Caco-2 (cell line): Measurements from ENCODE around the gene PGBD5. TPM values are rescaled to one million over a fixed set of nuclear protein-coding genes. Genes with fewer than 3 reads are reported as not detected.

Experiments used
- BruUV-seq: library from RNA; stranded (reverse); fragments of 400-500 nt; replicated peaks from 2 replicates; lab custom pipeline; 2021; lab: Mats Ljungman, UMichigan
- CTCF ChIA-PET: fragments of 300-600 bp; sonication (Branson Sonifier 250); formaldehyde crosslinking; loops from one replicate; lab custom pipeline; 2022; ENCODE audit warnings: antibody characterized with exemption; lab: Charles Lee
- POLR2A ChIA-PET: fragments of 300-600 bp; sonication (Branson Sonifier 250); formaldehyde crosslinking; loops from one replicate; lab custom pipeline; 2022; ENCODE audit warnings: antibody characterized with exemption; lab: Charles Lee
- DNase-seq, 2 experiments: peaks; one replicate each; pipeline versions ENCODE4 v3.0.0 to v3.0.0-alpha.2; 2020 to 2022
- H3K27me3 ChIP-seq: replicated peaks from 2 replicates; pipeline ENCODE4 v1.6.0; 2011; ENCODE audit warnings: low read length; ENCODE audit not compliant: control insufficient read depth, insufficient read depth
- H3K36me3 ChIP-seq: 2 replicates; pipeline ENCODE4 v1.5.1; 2011; ENCODE audit warnings: low read length; ENCODE audit not compliant: control insufficient read depth, insufficient read depth
- H3K4me1 ChIP-seq: fragments of 250-450 bp; sonication (Bioruptor Pico); 2 replicates; pipeline ENCODE4 v1.5.1; 2020; ENCODE audit warnings: mild to moderate bottlenecking
- H3K4me3 ChIP-seq: 2 replicates; pipeline ENCODE4 v1.5.1; 2011; ENCODE audit warnings: low read depth, mild to moderate bottlenecking, control low read depth, low read length
- H3K9me3 ChIP-seq: fragments of 250-450 bp; sonication (Bioruptor Pico); 2 replicates; pipeline ENCODE4 v1.5.1; 2020; ENCODE audit warnings: mild to moderate bottlenecking, moderate library complexity
- H3K27ac Mint-ChIP-seq: one replicate; pipeline ENCODE4 v1.8.0; 2022; ENCODE audit warnings: mixed read lengths; ENCODE audit not compliant: unreplicated experiment
- H3K27me3 Mint-ChIP-seq: one replicate; pipeline ENCODE4 v1.8.0; 2022; ENCODE audit warnings: mixed read lengths; ENCODE audit not compliant: insufficient read depth, unreplicated experiment
- H3K36me3 Mint-ChIP-seq: one replicate; pipeline ENCODE4 v1.8.0; 2022; ENCODE audit warnings: mild to moderate bottlenecking, mixed read lengths; ENCODE audit not compliant: insufficient read depth, unreplicated experiment
- H3K4me1 Mint-ChIP-seq: one replicate; pipeline ENCODE4 v1.8.0; 2022; ENCODE audit warnings: low read depth, mixed read lengths; ENCODE audit not compliant: unreplicated experiment
- H3K4me3 Mint-ChIP-seq: one replicate; pipeline ENCODE4 v1.8.0; 2022; ENCODE audit warnings: mild to moderate bottlenecking, moderate library complexity, mixed read lengths; ENCODE audit not compliant: unreplicated experiment
- H3K9me3 Mint-ChIP-seq: one replicate; pipeline ENCODE4 v1.8.0; 2022; ENCODE audit warnings: mixed read lengths; ENCODE audit not compliant: unreplicated experiment
- intact Hi-C: fragments of 100-400 bp; cut with micrococcal nuclease; formaldehyde crosslinking; loops from one replicate; pipeline ENCODE4 v1.10.0; 2022; ENCODE audit not compliant: unreplicated experiment
- total RNA-seq: library from RNA; stranded (reverse); gene quantifications from 2 replicates; pipeline ENCODE4 v1.2.3, GENCODE V29; 2022
- TF ChIP-seq, protein P1 (sequence below), 2 experiments: fragments of 200-600 bp in 1 of 2; IDR thresholded peaks; 1 replicate in 1 of 2; 2 replicates in 1 of 2; pipeline versions ENCODE4 v1.5.1 to v1.8.0; 2011 to 2022; ENCODE audit warnings: antibody characterized with exemption in 1 of 2, control low read depth in 1 of 2, inconsistent platforms in 1 of 2, low read depth in 1 of 2, low read length in 1 of 2, mild to moderate bottlenecking in 1 of 2, moderate library complexity in 1 of 2; ENCODE audit not compliant: insufficient read depth in 1 of 2, severe bottlenecking in 1 of 2, unreplicated experiment in 1 of 2

The PGBD5 gene
- total RNA-seq, 1 experiment from 2014 or later = 2.4 TPM

DNA sequence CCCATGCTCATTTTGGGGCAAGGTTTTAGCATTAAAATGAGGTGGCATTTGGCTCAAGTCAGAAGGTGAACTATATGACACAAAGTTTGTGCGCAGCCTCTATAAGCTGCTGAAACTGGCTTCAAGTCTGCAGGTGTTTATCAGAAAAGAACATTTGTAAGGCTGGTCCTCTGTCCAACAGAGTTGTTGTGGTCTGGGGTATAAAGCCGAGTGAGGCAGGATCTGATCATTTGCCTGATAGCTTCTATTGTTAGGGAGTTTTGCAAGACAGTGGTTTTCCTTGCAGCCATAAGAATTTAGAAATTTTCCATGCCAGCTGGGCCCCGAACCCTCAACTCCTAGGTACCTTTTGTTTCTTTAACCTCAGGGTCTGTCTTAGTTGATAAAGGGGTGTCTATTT, 130.8 kb downstream of the PGBD5 start:
- CTCF ChIA-PET = no interaction called here
- BruUV-seq = no TSS peak

DNA sequence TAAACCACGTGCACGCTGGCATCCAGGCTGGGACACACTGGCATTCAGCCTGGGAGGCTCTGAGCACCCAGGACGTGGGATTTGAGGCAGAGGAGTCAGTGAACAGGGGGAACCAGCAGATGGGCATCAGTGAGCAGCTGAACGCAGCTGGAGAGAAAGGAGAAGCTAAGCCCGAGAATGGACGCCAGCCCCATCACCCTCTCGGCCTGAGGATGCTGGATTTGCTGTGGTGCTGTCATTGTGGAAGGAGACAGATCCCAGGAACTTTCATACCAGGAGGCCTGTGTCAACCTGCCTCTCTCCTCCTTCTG, 132.8 kb downstream of the PGBD5 start:
- BruUV-seq = no TSS peak
- CTCF ChIA-PET = no interaction called here
- Mint-ChIP-seq H3K4me3 (no peak overlapping the region), H3K27ac (no peak overlapping the region), H3K36me3 (no peaks in the 10 kb centered on the region), H3K9me3 (no peaks in the 10 kb centered on the region), H3K4me1 (no peaks in the 10 kb centered on the region), H3K27me3 (peaks cover 4% of the 10 kb centered on the region)
- H3K36me3 ChIP-seq = no peaks in the 10 kb centered on the region
- H3K4me1 ChIP-seq = no peaks in the 10 kb centered on the region
- POLR2A ChIA-PET = no interaction called here
- no peak for DNase-seq
- TF ChIP-seq, protein P1, sequence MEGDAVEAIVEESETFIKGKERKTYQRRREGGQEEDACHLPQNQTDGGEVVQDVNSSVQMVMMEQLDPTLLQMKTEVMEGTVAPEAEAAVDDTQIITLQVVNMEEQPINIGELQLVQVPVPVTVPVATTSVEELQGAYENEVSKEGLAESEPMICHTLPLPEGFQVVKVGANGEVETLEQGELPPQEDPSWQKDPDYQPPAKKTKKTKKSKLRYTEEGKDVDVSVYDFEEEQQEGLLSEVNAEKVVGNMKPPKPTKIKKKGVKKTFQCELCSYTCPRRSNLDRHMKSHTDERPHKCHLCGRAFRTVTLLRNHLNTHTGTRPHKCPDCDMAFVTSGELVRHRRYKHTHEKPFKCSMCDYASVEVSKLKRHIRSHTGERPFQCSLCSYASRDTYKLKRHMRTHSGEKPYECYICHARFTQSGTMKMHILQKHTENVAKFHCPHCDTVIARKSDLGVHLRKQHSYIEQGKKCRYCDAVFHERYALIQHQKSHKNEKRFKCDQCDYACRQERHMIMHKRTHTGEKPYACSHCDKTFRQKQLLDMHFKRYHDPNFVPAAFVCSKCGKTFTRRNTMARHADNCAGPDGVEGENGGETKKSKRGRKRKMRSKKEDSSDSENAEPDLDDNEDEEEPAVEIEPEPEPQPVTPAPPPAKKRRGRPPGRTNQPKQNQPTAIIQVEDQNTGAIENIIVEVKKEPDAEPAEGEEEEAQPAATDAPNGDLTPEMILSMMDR (IDR thresholded peaks at IDR 0.05; ENCODE audit: insufficient read depth in 1 of 2, low read depth in 1 of 2, low read length in 1 of 2, severe bottlenecking in 1 of 2, unreplicated experiment in 1 of 2) = no peak
- intact Hi-C loops = no loop called here
- no peaks in the 10 kb centered on the region for H3K27me3 ChIP-seq
- H3K9me3 ChIP-seq = no peaks in the 10 kb centered on the region
- no peak overlapping the region for H3K4me3 ChIP-seq

More for the DNA sequence above, 130.8 kb downstream of the PGBD5 start:
- H3K27me3 ChIP-seq = no peaks in the 10 kb centered on the region
- no peak for DNase-seq
- Mint-ChIP-seq H3K4me3 (no peak overlapping the region), H3K9me3 (no peaks in the 10 kb centered on the region), H3K27ac (no peak overlapping the region), H3K36me3 (no peaks in the 10 kb centered on the region), H3K27me3 (peaks cover 4% of the 10 kb centered on the region), H3K4me1 (peaks cover 12% of the 10 kb centered on the region)
- TF ChIP-seq, protein P1 (IDR thresholded peaks at IDR 0.05; ENCODE audit: insufficient read depth in 1 of 2, low read depth in 1 of 2, low read length in 1 of 2, severe bottlenecking in 1 of 2, unreplicated experiment in 1 of 2) = no peak
- H3K9me3 ChIP-seq = no peaks in the 10 kb centered on the region
- POLR2A ChIA-PET = no interaction called here
- H3K36me3 ChIP-seq = no peaks in the 10 kb centered on the region
- intact Hi-C loops = no loop called here
- no peak overlapping the region for H3K4me3 ChIP-seq
- H3K4me1 ChIP-seq = peaks cover 10% of the 10 kb centered on the region

DNA sequence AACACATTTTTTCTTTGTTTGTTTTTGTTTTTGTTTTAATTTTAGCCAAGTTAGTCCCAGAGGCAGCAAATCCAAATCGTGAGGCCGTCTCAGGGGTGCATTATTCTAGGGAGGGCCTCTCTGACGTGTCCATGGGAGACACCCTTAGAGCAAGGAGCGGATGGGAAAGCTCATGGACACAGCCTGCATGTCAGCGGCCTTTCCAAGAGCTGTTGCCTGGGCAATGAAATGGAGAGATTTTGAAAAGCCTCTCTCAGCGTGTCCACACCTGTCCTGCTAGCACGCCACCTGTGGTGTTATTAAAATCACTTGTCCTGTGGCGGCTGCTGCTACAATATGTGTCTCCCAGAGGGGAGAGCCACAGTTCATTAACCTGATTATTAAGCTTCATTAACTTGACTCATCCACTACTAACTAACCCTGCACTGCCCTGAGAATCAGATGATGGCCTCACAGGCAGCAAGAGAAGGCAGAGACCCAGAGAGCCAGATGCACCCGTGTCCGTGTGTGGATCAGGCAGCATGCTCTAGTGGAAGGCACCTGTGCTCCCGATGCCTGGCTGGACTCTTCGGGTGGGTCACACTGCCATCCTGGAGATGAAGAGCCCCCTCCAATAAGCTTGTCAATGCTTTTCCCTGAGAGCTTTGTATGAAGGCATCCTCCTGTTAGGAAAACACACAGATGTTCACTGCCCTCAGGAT, 133.3 kb downstream of the PGBD5 start:
- Mint-ChIP-seq H3K27me3 (peaks cover 4% of the 10 kb centered on the region), H3K9me3 (no peaks in the 10 kb centered on the region), H3K4me1 (no peaks in the 10 kb centered on the region), H3K27ac (no peak overlapping the region), H3K36me3 (no peaks in the 10 kb centered on the region), H3K4me3 (no peak overlapping the region)
- CTCF ChIA-PET = no interaction called here
- H3K9me3 ChIP-seq = no peaks in the 10 kb centered on the region
- no peak for DNase-seq
- no peak overlapping the region for H3K4me3 ChIP-seq
- no peaks in the 10 kb centered on the region for H3K4me1 ChIP-seq
- POLR2A ChIA-PET = no interaction called here
- TF ChIP-seq, protein P1 (IDR thresholded peaks at IDR 0.05; ENCODE audit: insufficient read depth in 1 of 2, low read depth in 1 of 2, low read length in 1 of 2, severe bottlenecking in 1 of 2, unreplicated experiment in 1 of 2) = no peak
- no peaks in the 10 kb centered on the region for H3K27me3 ChIP-seq
- intact Hi-C loops = no loop called here
- BruUV-seq = no TSS peak
- H3K36me3 ChIP-seq = no peaks in the 10 kb centered on the region
